K562 (cell line): Measurements from ENCODE around the gene ABCF2. TPM values are rescaled to one million over a fixed set of nuclear protein-coding genes. Genes with fewer than 3 reads are reported as not detected.

ENCODE experiments used
- ATAC-seq: fragments of 200-7000 bp; cut with Tn5 transposase; 3 replicates; pipeline ENCODE4 v1.9.1; 2020; ENCODE audit warnings: moderate library complexity
- BruUV-seq: library from RNA; stranded (reverse); fragments of 400-500 nt; replicated peaks from 2 replicates; lab custom pipeline; 2021; lab: Mats Ljungman, UMichigan
- CTCF ChIA-PET: fragments of 300-600 bp; formaldehyde crosslinking; extraction: SDS; loops from one replicate; lab custom pipeline; 2021; ENCODE audit warnings: low intra/inter-chr PET ratio; lab: Yijun Ruan, JAX
- POLR2A ChIA-PET: fragments of 300-600, 350-650 bp; sonication (Branson Sonifier 250); formaldehyde crosslinking; extraction: SDS; loops from one replicate; lab custom pipeline; 2021; ENCODE audit warnings: antibody characterized with exemption, inconsistent platforms; lab: Yijun Ruan, JAX
- DNase-seq, 4 experiments: peaks; one replicate each; pipeline versions ENCODE4 v3.0.0 to v3.0.0-alpha.2; 2011 to 2018; ENCODE audit warnings: low spot score in 3 of 4, mixed read lengths in 3 of 4; ENCODE audit errors: extremely low read depth in 1 of 4
- FAIRE-seq: peaks from 2 replicates; lab custom pipeline; 2011; peaks lifted over from hg19 to GRCh38; lab: Jason Lieb, UNC
- H2AFZ ChIP-seq: 2 replicates; pipeline ENCODE4 v1.6.0; 2011; ENCODE audit warnings: low read depth, low read length, control low read depth, inconsistent platforms
- H3K27ac ChIP-seq: fragments of 200-600 bp; 3 replicates; pipeline ENCODE4 v1.8.0; 2011; ENCODE audit warnings: low read depth, mild to moderate bottlenecking, control low read depth, inconsistent platforms, low read length, moderate library complexity, mixed read lengths; ENCODE audit errors: extremely low read depth
- H3K27me3 ChIP-seq, 2 experiments: fragments of 300-600 bp in 1 of 2; 2 replicates in 1 of 2; 3 replicates in 1 of 2; pipeline versions ENCODE4 v1.6.0 to v1.8.0; 2011; ENCODE audit warnings: inconsistent platforms in 2 of 2, low read length in 2 of 2, mild to moderate bottlenecking in 1 of 2, mixed read lengths in 1 of 2, moderate library complexity in 1 of 2; ENCODE audit not compliant: control insufficient read depth in 2 of 2, insufficient read depth in 2 of 2
- H3K36me3 ChIP-seq: fragments of 300-600 bp; 3 replicates; pipeline ENCODE4 v1.8.0; 2011; ENCODE audit warnings: mild to moderate bottlenecking, low read length, inconsistent platforms; ENCODE audit not compliant: control insufficient read depth, insufficient read depth
- H3K4me1 ChIP-seq, 2 experiments: fragments of 200-600 bp in 1 of 2; replicated peaks in 1 of 2; 2 replicates in 1 of 2; 3 replicates in 1 of 2; pipeline versions ENCODE4 v1.5.1 to v1.8.0; 2011; ENCODE audit warnings: inconsistent platforms in 2 of 2, low read length in 2 of 2, mild to moderate bottlenecking in 1 of 2, mixed read lengths in 1 of 2, moderate library complexity in 1 of 2; ENCODE audit not compliant: control insufficient read depth in 2 of 2, insufficient read depth in 2 of 2
- H3K4me2 ChIP-seq: 2 replicates; pipeline ENCODE4 v1.6.1; 2011; ENCODE audit warnings: low read length, control low read depth, inconsistent platforms, mixed read lengths; ENCODE audit not compliant: insufficient read depth
- H3K4me3 ChIP-seq: fragments of 200-600 bp; sonication (generic), shearing (Covaris generic); 2 replicates; pipeline ENCODE4 v1.5.1; 2016; ENCODE audit warnings: control low read depth, inconsistent platforms
- H3K79me2 ChIP-seq: fragments of 200-600 bp; 3 replicates; pipeline ENCODE4 v1.8.0; 2011; ENCODE audit warnings: low read length, inconsistent platforms; ENCODE audit not compliant: control insufficient read depth, insufficient read depth
- H3K9ac ChIP-seq, 2 experiments: 2 replicates each; pipeline versions ENCODE4 v1.6.0 to v1.6.1; 2011; ENCODE audit warnings: low read depth in 2 of 2, low read length in 2 of 2, control low read depth in 1 of 2, inconsistent platforms in 1 of 2, mild to moderate bottlenecking in 1 of 2, mixed read lengths in 1 of 2; ENCODE audit not compliant: insufficient read depth in 1 of 2
- H3K9me1 ChIP-seq: one replicate; pipeline ENCODE4 v1.6.0; 2011; ENCODE audit warnings: inconsistent platforms, mild to moderate bottlenecking, low read length, moderate library complexity; ENCODE audit not compliant: control insufficient read depth, insufficient read depth
- H3K9me3 ChIP-seq: replicated peaks from 2 replicates; pipeline ENCODE4 v1.5.1; 2011; ENCODE audit warnings: low read depth, low read length, inconsistent platforms; ENCODE audit not compliant: control insufficient read depth, insufficient read depth
- H4K20me1 ChIP-seq: replicated peaks from 2 replicates; pipeline ENCODE4 v1.6.1; 2011; ENCODE audit warnings: low read length, inconsistent platforms, mixed read lengths; ENCODE audit not compliant: control insufficient read depth, insufficient read depth
- CCAR2 ChIP-seq: fragments of 200-400 bp; formaldehyde crosslinking; IDR thresholded peaks from 2 replicates; pipeline ENCODE4 v1.6.1; 2017; ENCODE audit warnings: mild to moderate bottlenecking, low read depth, low read length
- CCNT2 ChIP-seq: IDR thresholded peaks from 2 replicates; pipeline ENCODE4 v1.6.1; 2011; ENCODE audit warnings: borderline replicate concordance, low read depth, mild to moderate bottlenecking, moderate library complexity, mixed read lengths, low read length; ENCODE audit not compliant: insufficient read length; ENCODE audit errors: extremely low read depth
- CREB1 ChIP-seq, 2 experiments: sonication (generic) in 1 of 2; formaldehyde crosslinking in 1 of 2; IDR thresholded peaks; 2 replicates each; pipeline versions ENCODE4 v1.6.1 to v1.8.0; 2012 to 2022; ENCODE audit warnings: inconsistent platforms in 1 of 2, mild to moderate bottlenecking in 1 of 2, missing genetic modification reagents in 1 of 2, moderate library complexity in 1 of 2
- DDX20 ChIP-seq: fragments of 450-650 bp; IDR thresholded peaks from 2 replicates; pipeline ENCODE4 v1.6.1; 2016; ENCODE audit warnings: missing genetic modification characterization, low read depth, mild to moderate bottlenecking, missing compliant biosample characterization, moderate library complexity
- EP400 ChIP-seq: fragments of 450-650 bp; IDR thresholded peaks from 2 replicates; pipeline ENCODE4 v1.6.1; 2017; ENCODE audit warnings: antibody characterized with exemption, mild to moderate bottlenecking, moderate library complexity
- KAT7 ChIP-seq: sonication (generic); formaldehyde crosslinking; IDR thresholded peaks from 2 replicates; pipeline ENCODE4 v1.8.0; 2022; ENCODE audit warnings: missing genetic modification reagents, mild to moderate bottlenecking, borderline replicate concordance
- MAFK ChIP-seq: IDR thresholded peaks from 2 replicates; pipeline ENCODE4 v1.6.1; 2011; ENCODE audit warnings: low read length, improper control_type of control experiment
- PHB ChIP-seq: fragments of 250-450 bp; sonication (Bioruptor Pico); IDR thresholded peaks from 2 replicates; pipeline ENCODE4 v1.5.0; 2021
- PRPF4 ChIP-seq: fragments of 200-400 bp; formaldehyde crosslinking; IDR thresholded peaks from one replicate; pipeline ENCODE4 v1.6.1; 2017; ENCODE audit warnings: low read length, low read depth, mild to moderate bottlenecking; ENCODE audit not compliant: insufficient read depth, poor library complexity, severe bottlenecking
- RBM22 ChIP-seq: fragments of 200-400 bp; formaldehyde crosslinking; IDR thresholded peaks from 2 replicates; pipeline ENCODE4 v1.6.1; 2018; ENCODE audit warnings: low read length, low read depth; ENCODE audit not compliant: poor library complexity, severe bottlenecking
- SMARCE1 ChIP-seq: fragments of 450-650 bp; IDR thresholded peaks from 2 replicates; pipeline ENCODE4 v1.7.1; 2016; ENCODE audit warnings: mild to moderate bottlenecking
- XRCC4 ChIP-seq: IDR thresholded peaks from one replicate; pipeline ENCODE4 v1.6.1; 2011; ENCODE audit not compliant: insufficient read depth, insufficient read length; ENCODE audit errors: extremely low read depth
- ZNF766 ChIP-seq: fragments of 200-800 bp; sonication (Bioruptor generic); conservative IDR thresholded peaks from 2 replicates; pipeline ENCODE4 v1.6.1; 2016; ENCODE audit warnings: missing genetic modification characterization, missing compliant biosample characterization
- WGBS: fragments of 100-300 bp; shearing (Covaris generic); methylation state at CpG from one replicate; pipeline ENCODE4 v1.1.6; 2016; ENCODE audit warnings: low coverage, mixed read lengths; ENCODE audit not compliant: insufficient coverage; ENCODE audit errors: missing lambda C conversion rate; 5-methylcytosine and 5-hydroxymethylcytosine counted together
- in situ Hi-C: fragments of 300-500 bp; cut with MboI; formaldehyde crosslinking; loops from 4 replicates; pipeline ENCODE4 v1.15.0; 2018; ENCODE audit warnings: inconsistent platforms, mixed read lengths
- intact Hi-C: fragments of 100-400 bp; cut with micrococcal nuclease; formaldehyde crosslinking; loops from 2 replicates; pipeline ENCODE4 v1.14.2; 2022
- polyA plus RNA-seq, 8 experiments: library from polyadenylated mRNA; depleted of rRNA in 4 of 8; stranded (reverse) in 5 of 8; unstranded in 3 of 8; fragments of >200 nt; fragmentation: Nextera tagmentation in 2 of 8; fragmentation: Illumina TruSeq in 1 of 8; extraction: Ambion mirVana in 2 of 8; extraction: Trizol in 1 of 8; gene quantifications; 2 replicates each; pipeline versions ENCODE4 v1.2.1 to v1.2.3, GENCODE V29; 2011 to 2014; ENCODE audit warnings: inconsistent platforms in 1 of 8, missing spikeins in 1 of 8
- total RNA-seq, 7 experiments: library from RNA; depleted of rRNA in 6 of 7; stranded (reverse); fragments of >200 nt in 6 of 7; fragmentation: Illumina TruSeq in 2 of 7; extraction: Trizol in 2 of 7; gene quantifications; 2 replicates each; pipeline versions ENCODE4 v1.2.1 to v1.2.3, GENCODE V29; 2011 to 2021; ENCODE audit warnings: low replicate concordance in 1 of 7

Gene ABCF2
- total and polyA plus RNA-seq, 9 of the 15 experiments (the other 6 are each of a cell fraction or from before 2014, with no cell fraction given), result 62.1 to 224 (median 113) TPM

GRCh38 chr7:151193203-151193978, 33.6 kb downstream of the ABCF2 start:
- 4% methylated on average over 14 of the region's 14 CpGs for WGBS
- TF ChIP-seq CCNT2 (no peak), DDX20 (tag) (no peak), CCAR2 (no peak), CREB1 (IDR thresholded peaks at IDR 0.05) (no peak), CREB1 (CRISPR knock-in tag; IDR thresholded peaks at IDR 0.05) (no peak), XRCC4 (no peak), ZNF766 (CRISPR knock-in tag) (no peak), SMARCE1 (no peak), EP400 (no peak), RBM22 (no peak), PHB (CRISPR knock-in tag) (no peak), PRPF4 (no peak), MAFK (no peak), KAT7 (CRISPR knock-in tag) (no peak)
- intact Hi-C loops (loop anchor here (5.0 kb wide), 1 partner anchor 49 kb away; no protein-coding TSS in a partner anchor), in situ Hi-C loops (no loop called here)
- Histone ChIP-seq H3K79me2 (no peaks in the 10 kb centered on the region), H2AFZ (no peak overlapping the region), H3K27ac (no peak overlapping the region), H3K27me3 (peaks cover 76 to 86% of the 10 kb centered on the region in 2 experiments), H3K9me3 (no peaks in the 10 kb centered on the region), H3K4me1 (peaks cover 0 to 3% of the 10 kb centered on the region in 2 experiments; a peak in 1 of 5 replicates), H3K36me3 (no peaks in the 10 kb centered on the region), H3K4me2 (no peak overlapping the region), H3K9ac (no peak overlapping the region), H3K9me1 (no peaks in the 10 kb centered on the region), H4K20me1 (peaks cover 24% of the 10 kb centered on the region), H3K4me3 (no peak overlapping the region)
- CTCF ChIA-PET, result no interaction called here
- no peak for ATAC-seq
- no peak for DNase-seq
- no TSS peak for BruUV-seq
- no peak for FAIRE-seq
- POLR2A ChIA-PET, result interaction anchor here (0.5 kb wide), 1 partner anchor 25 kb away, joined by 4 read pairs; no protein-coding TSS in a partner anchor
